ENCODE data around the gene GPD1.

GPD1 gene

DNA sequence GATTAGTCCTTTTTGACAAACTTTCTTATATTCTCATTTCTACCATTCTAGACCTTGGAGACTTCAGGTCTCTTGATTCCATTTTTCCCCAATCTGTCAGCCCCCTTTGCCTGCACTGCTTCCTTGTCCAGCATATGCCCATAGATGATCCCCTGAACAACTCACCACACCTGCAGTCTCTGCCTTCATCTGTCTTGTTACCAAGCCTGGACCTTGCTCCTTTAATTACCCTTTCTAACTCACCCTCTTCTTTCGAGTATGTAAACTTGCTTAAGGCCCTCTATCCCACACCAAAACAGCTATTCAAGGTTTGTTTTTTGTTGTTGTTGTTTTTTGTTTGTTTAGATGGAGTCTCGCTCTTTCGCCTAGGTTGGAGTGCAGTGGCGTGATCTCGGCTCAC, 17.8 kb downstream of the GPD1 start:
- H3K4me3 ChIP-seq (ENCODE audit: low read depth, low read length), result no peak overlapping the region
- TF ChIP-seq, protein P1, sequence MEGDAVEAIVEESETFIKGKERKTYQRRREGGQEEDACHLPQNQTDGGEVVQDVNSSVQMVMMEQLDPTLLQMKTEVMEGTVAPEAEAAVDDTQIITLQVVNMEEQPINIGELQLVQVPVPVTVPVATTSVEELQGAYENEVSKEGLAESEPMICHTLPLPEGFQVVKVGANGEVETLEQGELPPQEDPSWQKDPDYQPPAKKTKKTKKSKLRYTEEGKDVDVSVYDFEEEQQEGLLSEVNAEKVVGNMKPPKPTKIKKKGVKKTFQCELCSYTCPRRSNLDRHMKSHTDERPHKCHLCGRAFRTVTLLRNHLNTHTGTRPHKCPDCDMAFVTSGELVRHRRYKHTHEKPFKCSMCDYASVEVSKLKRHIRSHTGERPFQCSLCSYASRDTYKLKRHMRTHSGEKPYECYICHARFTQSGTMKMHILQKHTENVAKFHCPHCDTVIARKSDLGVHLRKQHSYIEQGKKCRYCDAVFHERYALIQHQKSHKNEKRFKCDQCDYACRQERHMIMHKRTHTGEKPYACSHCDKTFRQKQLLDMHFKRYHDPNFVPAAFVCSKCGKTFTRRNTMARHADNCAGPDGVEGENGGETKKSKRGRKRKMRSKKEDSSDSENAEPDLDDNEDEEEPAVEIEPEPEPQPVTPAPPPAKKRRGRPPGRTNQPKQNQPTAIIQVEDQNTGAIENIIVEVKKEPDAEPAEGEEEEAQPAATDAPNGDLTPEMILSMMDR (IDR thresholded peaks at IDR 0.05; ENCODE audit: borderline replicate concordance, insufficient read depth, low read depth, low read length), result no peak

- no peak overlapping the region for H3K4me3 ChIP-seq (ENCODE audit: low read depth, low read length)
These were observed 19.4 kb downstream of the GPD1 start for GRCh38 chr12:50123203-50123602.

DNA sequence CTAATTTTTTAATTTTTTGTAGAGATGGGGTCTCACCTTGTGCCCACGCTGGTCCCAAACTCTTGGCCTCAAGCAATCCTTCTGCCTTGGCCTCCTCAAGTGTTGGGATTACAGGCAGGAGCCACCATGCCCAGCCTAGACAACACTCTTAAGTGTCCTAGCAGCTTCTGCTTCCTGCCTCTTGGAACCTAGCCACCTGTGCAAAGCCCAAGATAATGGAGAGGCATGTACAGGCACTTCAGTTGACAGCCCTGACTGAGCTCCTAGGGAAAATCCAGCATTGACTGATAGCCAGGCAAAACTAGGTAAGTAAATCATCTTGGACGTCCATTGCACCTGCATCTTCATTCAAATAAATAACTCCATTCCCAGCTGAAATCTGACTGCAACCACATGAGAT, 23.7 kb downstream of the GPD1 start:
- no peak overlapping the region for H3K4me3 ChIP-seq (ENCODE audit: low read depth, low read length)
- TF ChIP-seq, protein P1 (IDR thresholded peaks at IDR 0.05; ENCODE audit: borderline replicate concordance, insufficient read depth, low read depth, low read length), result no peak

More at GRCh38 chr12:50123203-50123602, 19.4 kb downstream of the GPD1 start:
- TF ChIP-seq, protein P1 (IDR thresholded peaks at IDR 0.05; ENCODE audit: borderline replicate concordance, insufficient read depth, low read depth, low read length), result no peak

DNA sequence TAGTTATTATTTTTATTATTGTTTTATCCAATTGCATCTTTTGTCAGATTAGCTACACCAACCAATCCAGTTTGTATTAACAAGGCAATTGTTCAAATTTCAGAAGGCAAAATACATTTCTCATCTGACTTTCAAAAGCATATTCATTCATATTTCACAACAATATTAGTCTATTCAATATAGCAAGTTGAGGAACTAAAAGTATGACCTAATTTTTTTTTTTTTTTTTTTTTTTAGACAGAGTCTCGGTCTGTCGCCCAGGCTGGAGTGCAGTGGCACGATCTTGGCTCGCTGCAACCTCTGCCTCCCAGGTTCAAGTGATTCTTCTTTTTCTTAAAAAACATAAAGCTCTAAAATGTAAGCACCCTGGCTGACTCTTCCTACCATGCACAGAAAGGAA, 25.5 kb downstream of the GPD1 start:
- H3K4me3 ChIP-seq (ENCODE audit: low read depth, low read length), result no peak overlapping the region
- TF ChIP-seq, protein P1 (IDR thresholded peaks at IDR 0.05; ENCODE audit: borderline replicate concordance, insufficient read depth, low read depth, low read length), result no peak

DNA sequence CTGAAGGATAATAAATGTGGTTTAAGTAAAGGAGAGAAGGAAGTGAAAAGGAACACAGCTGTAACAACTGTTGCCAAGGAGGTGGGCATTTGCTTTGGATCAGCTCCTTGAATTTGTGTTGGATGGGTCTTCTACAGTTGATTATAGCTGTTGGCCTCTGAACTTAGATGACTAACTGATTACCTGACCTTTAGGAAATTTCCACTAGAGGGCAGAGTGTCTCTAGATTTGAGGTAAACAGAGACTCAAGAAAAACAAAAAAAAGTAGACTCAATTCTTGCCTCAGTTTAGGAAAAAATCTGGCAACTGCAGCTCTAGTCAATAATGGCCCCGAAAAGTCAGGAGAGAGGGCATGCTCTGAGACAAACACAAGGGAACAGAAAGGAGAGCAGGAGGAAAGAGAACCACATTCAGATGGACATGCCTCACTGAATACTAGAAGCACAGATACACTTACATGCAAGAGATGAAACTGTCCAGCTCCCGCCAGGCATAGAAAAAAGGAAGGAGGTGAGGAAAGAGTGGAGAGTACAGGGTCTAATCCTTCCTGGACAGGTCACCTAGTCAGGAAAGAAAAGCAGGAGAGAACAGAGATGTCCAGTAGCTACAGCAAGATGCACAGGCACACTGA, 28.8 kb downstream of the GPD1 start:
- TF ChIP-seq, protein P1 (IDR thresholded peaks at IDR 0.05; ENCODE audit: borderline replicate concordance, insufficient read depth, low read depth, low read length), result peak; percentile 55; the same call in 1 of the 2 replicates

DNA sequence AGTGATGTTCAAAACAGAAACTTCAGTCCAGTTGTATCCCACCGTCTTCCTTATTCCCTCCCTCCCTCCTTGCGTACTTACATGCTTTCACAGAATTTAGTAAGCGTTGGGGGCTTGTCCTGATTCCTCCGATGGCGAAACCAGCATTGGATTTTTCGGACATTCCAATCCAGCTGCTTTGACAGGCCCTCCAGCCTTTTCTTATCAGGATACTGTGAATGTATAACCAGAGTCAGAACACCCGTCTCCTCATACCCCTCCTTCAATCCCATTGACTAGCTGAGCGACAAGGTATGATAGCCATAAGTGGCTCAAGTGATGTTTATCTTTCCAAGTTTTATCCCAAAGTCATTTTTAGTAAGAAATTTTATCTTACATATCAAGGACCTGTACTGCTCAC, 39.2 kb downstream of the GPD1 start:
- H3K4me3 ChIP-seq (ENCODE audit: low read depth, low read length), result no peak overlapping the region
- TF ChIP-seq, protein P1 (IDR thresholded peaks at IDR 0.05; ENCODE audit: borderline replicate concordance, insufficient read depth, low read depth, low read length), result no peak

More for the DNA sequence above, 28.8 kb downstream of the GPD1 start:
- no peak overlapping the region for H3K4me3 ChIP-seq (ENCODE audit: low read depth, low read length)

DNA sequence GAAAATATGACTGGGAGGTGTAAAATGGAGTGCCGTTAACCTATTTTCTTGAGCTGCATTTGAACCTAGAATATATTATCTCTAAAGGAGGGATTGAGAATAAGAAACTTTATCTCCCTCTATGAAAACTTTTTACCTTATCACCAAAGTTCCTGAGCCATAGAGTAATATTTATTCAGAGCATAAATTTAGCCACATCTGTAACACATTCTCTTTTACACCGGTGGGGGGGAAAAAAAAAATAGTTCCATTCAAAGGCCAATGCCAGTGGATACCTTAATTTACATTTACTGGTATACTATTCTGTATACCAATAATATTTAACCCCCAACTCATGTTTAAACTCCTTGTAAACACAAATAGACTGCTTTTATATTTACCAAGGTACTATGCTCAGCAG, 41.6 kb downstream of the GPD1 start:
- no peak overlapping the region for H3K4me3 ChIP-seq (ENCODE audit: low read depth, low read length)
- TF ChIP-seq, protein P1 (IDR thresholded peaks at IDR 0.05; ENCODE audit: borderline replicate concordance, insufficient read depth, low read depth, low read length), result no peak
